HG03469 (cell line): ENCODE data around the gene RHO.

ENCODE experiments used
- ATAC-seq: cut with Tn5 transposase; IDR thresholded peaks from one replicate; pipeline ENCODE4 v1.9.1; 2021; ENCODE audit warnings: mild to moderate bottlenecking, moderate library complexity, moderate number of reproducible peaks; ENCODE audit not compliant: unreplicated experiment

Gene RHO

GRCh38 chr3:129575233-129575996 is 47.0 kb downstream of the RHO start:
- ATAC-seq, result no peak

GRCh38 chr3:129575997-129576384 is 47.6 kb downstream of the RHO start:
- ATAC-seq, result no peak

- ATAC-seq, result no peak
These were observed 48.3 kb downstream of the RHO start for GRCh38 chr3:129576514-129577352.

GRCh38 chr3:129577366-129577765 is 48.9 kb downstream of the RHO start:
- no peak for ATAC-seq

GRCh38 chr3:129577925-129578786 is 49.7 kb downstream of the RHO start:
- ATAC-seq, result no peak

GRCh38 chr3:129579991-129580390 is 51.6 kb downstream of the RHO start:
- ATAC-seq, result no peak

GRCh38 chr3:129581623-129582022 is 53.2 kb downstream of the RHO start:
- no peak for ATAC-seq

GRCh38 chr3:129582799-129583198 is 54.4 kb downstream of the RHO start:
- no peak for ATAC-seq

GRCh38 chr3:129583289-129583688 is 54.9 kb downstream of the RHO start:
- no peak for ATAC-seq

GRCh38 chr3:129584631-129585030 is 56.2 kb downstream of the RHO start:
- no peak for ATAC-seq
